GM19099 (cell line): ENCODE measurements around the gene METTL23.
A peak's percentile ranks its signal among the peaks of the same experiment; 100 is the strongest.

Experiments
- POLR2A ChIP-seq: IDR thresholded peaks from 3 replicates; pipeline ENCODE4 v1.6.1; 2011; ENCODE audit warnings: low read depth; ENCODE audit not compliant: insufficient read length; ENCODE audit errors: extremely low read depth

The METTL23 gene

GRCh38 chr17:76737082-76737675 lies 10.5 kb downstream of the METTL23 start, which contains the start of gene SRSF2:
SRSF2 (minus strand) TSS chr17:76737331; CDS start chr17:76737160, 171 bp downstream.
- TF ChIP-seq POLR2A: peak; percentile 100

- no peak for TF ChIP-seq POLR2A
Measured at GRCh38 chr17:76737676-76738467, 11.2 kb downstream of the METTL23 start, which contains the start of gene MFSD11. MFSD11 (plus strand) TSS chr17:76738119; CDS start chr17:76738353, 234 bp downstream.

GRCh38 chr17:76738468-76738850 lies 11.8 kb downstream of the METTL23 start:
- TF ChIP-seq POLR2A: no peak

GRCh38 chr17:76740329-76741118 lies 13.9 kb downstream of the METTL23 start:
- TF ChIP-seq POLR2A: no peak

- no peak for TF ChIP-seq POLR2A
Measured at GRCh38 chr17:76742958-76743357, 16.3 kb downstream of the METTL23 start.

- TF ChIP-seq POLR2A: no peak
Measured at GRCh38 chr17:76744747-76745146, 18.1 kb downstream of the METTL23 start.

- no peak for TF ChIP-seq POLR2A
Measured at GRCh38 chr17:76747716-76748363, 21.2 kb downstream of the METTL23 start.

- no peak for TF ChIP-seq POLR2A
Measured at GRCh38 chr17:76748657-76749056, 22.0 kb downstream of the METTL23 start.

- no peak for TF ChIP-seq POLR2A
Measured at GRCh38 chr17:76751416-76751993, 24.9 kb downstream of the METTL23 start.

- no peak for TF ChIP-seq POLR2A
Measured at GRCh38 chr17:76752006-76752405, 25.4 kb downstream of the METTL23 start.

- TF ChIP-seq POLR2A: no peak
Measured at GRCh38 chr17:76753061-76753961, 26.7 kb downstream of the METTL23 start.

GRCh38 chr17:76755285-76755684 lies 28.6 kb downstream of the METTL23 start:
- no peak for TF ChIP-seq POLR2A

- no peak for TF ChIP-seq POLR2A
Measured at GRCh38 chr17:76757256-76757655, 30.6 kb downstream of the METTL23 start.

GRCh38 chr17:76758570-76758969 lies 31.9 kb downstream of the METTL23 start:
- no peak for TF ChIP-seq POLR2A
